Keratinocyte (primary cell): ENCODE results near the gene CD2AP. TPM values are rescaled to one million over a fixed set of nuclear protein-coding genes. Genes with fewer than 3 reads are reported as not detected.
A peak's percentile ranks its signal among the peaks of the same experiment; 100 is the strongest.

Experiments
- DNase-seq: peaks from one replicate; pipeline ENCODE4 v3.0.0-alpha.2; 2011; ENCODE audit warnings: low read depth, missing footprints, low spot score
- FAIRE-seq: peaks from 2 replicates; lab custom pipeline; 2011; peaks lifted over from hg19 to GRCh38; lab: Jason Lieb, UNC
- H2AFZ ChIP-seq: 2 replicates; pipeline ENCODE4 v1.6.0; 2012; ENCODE audit warnings: low read length, control low read depth, inconsistent platforms; ENCODE audit not compliant: control insufficient read depth
- H3K27ac ChIP-seq: 2 replicates; pipeline ENCODE4 v1.5.1; 2011; ENCODE audit warnings: low read length; ENCODE audit not compliant: control insufficient read depth, insufficient read depth
- H3K27me3 ChIP-seq: 3 replicates; pipeline ENCODE4 v1.6.0; 2011; ENCODE audit warnings: low read length; ENCODE audit not compliant: control insufficient read depth, insufficient read depth; ENCODE audit errors: extremely low read depth
- H3K36me3 ChIP-seq, 2 experiments: 2 replicates in 1 of 2; 3 replicates in 1 of 2; pipeline ENCODE4 v1.5.1; 2011; ENCODE audit warnings: low read length in 2 of 2, mild to moderate bottlenecking in 1 of 2; ENCODE audit not compliant: control insufficient read depth in 2 of 2, insufficient read depth in 2 of 2; ENCODE audit errors: extremely low read depth in 1 of 2
- H3K4me1 ChIP-seq: 3 replicates; pipeline ENCODE4 v1.5.1; 2011; ENCODE audit warnings: low read length; ENCODE audit not compliant: control insufficient read depth, insufficient read depth; ENCODE audit errors: extremely low read depth
- H3K4me2 ChIP-seq: 3 replicates; pipeline ENCODE4 v1.6.0; 2011; ENCODE audit warnings: low read depth, low read length; ENCODE audit not compliant: control insufficient read depth, insufficient read depth; ENCODE audit errors: extremely low read depth
- H3K4me3 ChIP-seq, 3 experiments: fragments of 200-600 bp in 1 of 3; sonication (generic) in 1 of 3; 2 replicates in 2 of 3; 3 replicates in 1 of 3; pipeline ENCODE4 v1.5.1; 2011 to 2016; ENCODE audit warnings: low read length in 3 of 3, mild to moderate bottlenecking in 3 of 3, control low read depth in 2 of 3, inconsistent platforms in 1 of 3, low read depth in 1 of 3, mixed read lengths in 1 of 3, mixed run types in 1 of 3, moderate library complexity in 1 of 3; ENCODE audit not compliant: control insufficient read depth in 2 of 3, insufficient read depth in 2 of 3; ENCODE audit errors: extremely low read depth in 1 of 3
- H3K79me2 ChIP-seq: 2 replicates; pipeline ENCODE4 v1.6.0; 2012; ENCODE audit warnings: low read length; ENCODE audit not compliant: control insufficient read depth, insufficient read depth
- H3K9ac ChIP-seq: 3 replicates; pipeline ENCODE4 v1.6.0; 2011; ENCODE audit warnings: low read length; ENCODE audit not compliant: control insufficient read depth, insufficient read depth; ENCODE audit errors: extremely low read depth
- H3K9me1 ChIP-seq: 3 replicates; pipeline ENCODE4 v1.6.0; 2011; ENCODE audit warnings: low read length; ENCODE audit not compliant: control insufficient read depth, insufficient read depth; ENCODE audit errors: extremely low read depth
- H3K9me3 ChIP-seq: 2 replicates; pipeline ENCODE4 v1.5.1; 2012; ENCODE audit warnings: low read depth, low read length; ENCODE audit not compliant: control insufficient read depth
- H4K20me1 ChIP-seq: 3 replicates; pipeline ENCODE4 v1.6.0; 2011; ENCODE audit warnings: low read length; ENCODE audit not compliant: control insufficient read depth, insufficient read depth; ENCODE audit errors: extremely low read depth
- CTCF ChIP-seq, 3 experiments: IDR thresholded peaks in 1 of 3; conservative IDR thresholded peaks in 1 of 3; optimal IDR thresholded peaks in 1 of 3; 2 replicates in 2 of 3; 3 replicates in 1 of 3; pipeline versions ENCODE3 to v1.5.1; 2011; ENCODE audit warnings: low read length in 3 of 3, mild to moderate bottlenecking in 3 of 3, moderate library complexity in 2 of 3, control low read depth in 1 of 3, inconsistent platforms in 1 of 3; ENCODE audit not compliant: insufficient read depth in 2 of 3; ENCODE audit errors: extremely low read depth in 1 of 3
- EZH2 ChIP-seq: IDR thresholded peaks from one replicate; pipeline ENCODE4 v1.6.1; 2012; ENCODE audit warnings: inconsistent platforms, mild to moderate bottlenecking, low read length, moderate library complexity
- dilution Hi-C: fragments of 300-500 bp; cut with MboI; formaldehyde crosslinking; loops from one replicate; pipeline ENCODE4 v1.7.0; 2020; ENCODE audit warnings: low sequenced_read_pairs; ENCODE audit not compliant: extremely low pct_ligation_motif_present
- polyA plus RNA-seq, 5 experiments: library from polyadenylated mRNA; depleted of rRNA in 3 of 5; stranded (reverse) in 3 of 5; stranded (forward) in 1 of 5; unstranded in 1 of 5; fragments of >200 nt; gene quantifications; 1 replicate in 1 of 5; 2 replicates in 3 of 5; 3 replicates in 1 of 5; pipeline versions ENCODE4 v1.2.1 to v1.2.3, GENCODE V29; 2011 to 2012; ENCODE audit warnings: missing spikeins in 2 of 5, low read depth in 1 of 5, low replicate concordance in 1 of 5

The CD2AP gene
- polyA plus RNA-seq, 1 donor (not counting 4 experiments of a cell fraction or from before 2014, with no cell fraction given) = 23.9 TPM

- TF ChIP-seq CTCF (optimal IDR thresholded peaks at IDR 0.05 in 1 of 3, IDR thresholded peaks at IDR 0.05 in 1 of 3, conservative IDR thresholded peaks at IDR 0.05 in 1 of 3; ENCODE audit: extremely low read depth in 1 of 3, insufficient read depth in 2 of 3, low read length in 3 of 3) = no peak
- no peak for TF ChIP-seq EZH2
- peak overlapping the region; percentile 95 to 100 (median 99) for H3K4me3 ChIP-seq
- no peaks in the 10 kb centered on the region for H3K27me3 ChIP-seq
- H3K27ac ChIP-seq = peak overlapping the region; percentile 94
- H3K9ac ChIP-seq = peak overlapping the region; percentile 83
- DNase-seq (no peak), FAIRE-seq (no peak)
- H2AFZ ChIP-seq = peak overlapping the region; percentile 30
- peaks cover 10% of the 10 kb centered on the region for H4K20me1 ChIP-seq
- peak overlapping the region; percentile 90 for H3K4me2 ChIP-seq
- H3K9me1 ChIP-seq = peaks cover 5% of the 10 kb centered on the region
- H3K79me2 ChIP-seq = peaks cover 55% of the 10 kb centered on the region
- dilution Hi-C loops = no loop called here
- peaks cover 41% of the 10 kb centered on the region for H3K4me1 ChIP-seq
- no peaks in the 10 kb centered on the region for H3K9me3 ChIP-seq
- no peaks in the 10 kb centered on the region for H3K36me3 ChIP-seq
These were observed 897 bp downstream of the CD2AP start for GRCh38 chr6:47478233-47479139.

DNA sequence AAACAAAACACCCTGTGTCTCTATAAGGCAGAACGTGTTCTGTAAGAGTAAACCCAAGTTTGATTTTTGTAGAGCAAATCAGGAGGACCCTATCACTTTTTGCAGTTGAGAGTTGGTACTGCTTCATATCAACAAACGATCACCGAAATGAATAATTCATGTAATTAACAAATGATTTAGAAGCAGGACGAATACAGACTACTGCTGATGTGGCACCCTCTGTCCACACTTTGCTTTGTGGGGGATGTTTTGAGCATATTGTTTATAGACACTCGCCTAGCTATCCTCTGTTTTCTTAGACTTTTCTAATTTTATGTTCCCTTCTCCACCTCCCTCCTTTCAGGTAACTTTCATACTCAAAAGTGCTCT, 1.5 kb downstream of the CD2AP start:
- Histone ChIP-seq H3K27ac (peak overlapping the region; percentile 94), H3K36me3 (no peaks in the 10 kb centered on the region), H3K27me3 (no peaks in the 10 kb centered on the region), H3K9me1 (peaks cover 5% of the 10 kb centered on the region), H3K9ac (peak overlapping the region; percentile 83), H3K4me1 (peaks cover 45% of the 10 kb centered on the region), H3K9me3 (no peaks in the 10 kb centered on the region), H3K4me2 (peak overlapping the region; percentile 90), H2AFZ (no peak overlapping the region), H3K4me3 (peak overlapping the region; percentile 95 to 100 (median 99)), H3K79me2 (peaks cover 59% of the 10 kb centered on the region), H4K20me1 (peaks cover 10% of the 10 kb centered on the region)
- DNase-seq = no peak
- FAIRE-seq = peak; percentile 26
- TF ChIP-seq EZH2 (no peak), CTCF (optimal IDR thresholded peaks at IDR 0.05 in 1 of 3, IDR thresholded peaks at IDR 0.05 in 1 of 3, conservative IDR thresholded peaks at IDR 0.05 in 1 of 3; ENCODE audit: extremely low read depth in 1 of 3, insufficient read depth in 2 of 3, low read length in 3 of 3) (no peak)
- dilution Hi-C loops = no loop called here
